HG03432 (cell line): ENCODE measurements around the gene USP19.

Experiments used
- ATAC-seq: cut with Tn5 transposase; IDR thresholded peaks from one replicate; pipeline ENCODE4 v1.9.1; 2021; ENCODE audit warnings: mild to moderate bottlenecking, moderate library complexity; ENCODE audit not compliant: unreplicated experiment

Gene USP19

DNA sequence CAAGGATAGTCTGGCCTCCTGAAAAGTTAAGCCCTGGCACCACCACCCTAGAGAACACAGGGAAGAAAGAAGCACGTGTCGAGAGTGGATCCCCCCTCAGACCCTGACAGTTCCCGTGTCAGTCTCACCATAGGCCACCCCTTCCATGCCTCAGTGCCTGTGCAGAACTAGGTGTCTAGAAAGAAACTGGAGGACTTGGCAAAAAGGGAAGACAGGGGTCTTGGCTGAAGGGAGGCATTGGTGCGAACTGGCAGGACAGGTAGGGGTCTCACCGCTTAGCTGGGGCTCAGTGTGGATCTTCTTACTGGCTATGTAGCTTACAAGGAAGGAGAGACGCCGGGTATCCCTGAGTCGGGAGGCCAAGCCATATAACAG lies 16.6 kb downstream of the USP19 start:
- ATAC-seq: no peak

DNA sequence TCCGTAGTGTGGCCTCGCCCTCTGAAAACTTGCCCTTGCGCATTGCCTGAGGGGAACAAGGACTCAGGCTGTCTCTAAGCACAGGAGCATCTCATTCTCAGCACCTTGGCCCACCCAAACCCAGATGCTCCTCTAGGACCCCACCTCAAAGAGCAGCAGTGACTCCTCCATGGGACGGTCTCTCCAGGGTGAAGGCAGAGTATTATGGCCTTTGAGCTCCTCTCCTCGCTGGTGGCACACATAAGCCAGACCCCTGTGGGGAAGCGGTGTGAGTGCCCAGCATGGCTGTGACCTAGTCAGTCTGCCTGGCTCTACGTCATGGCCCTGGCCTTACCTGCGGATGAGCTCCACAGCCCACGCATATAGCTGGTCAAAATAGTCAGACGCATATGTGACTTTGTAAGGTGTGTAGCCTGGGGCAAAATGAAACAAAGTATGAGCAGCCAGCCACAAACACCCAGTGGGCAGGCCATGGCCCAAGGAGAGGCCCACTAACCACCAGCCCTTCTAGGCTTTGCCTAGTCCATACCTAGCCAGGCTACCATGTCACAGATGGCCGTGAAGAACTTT lies 20.5 kb downstream of the USP19 start:
- ATAC-seq: no peak

DNA sequence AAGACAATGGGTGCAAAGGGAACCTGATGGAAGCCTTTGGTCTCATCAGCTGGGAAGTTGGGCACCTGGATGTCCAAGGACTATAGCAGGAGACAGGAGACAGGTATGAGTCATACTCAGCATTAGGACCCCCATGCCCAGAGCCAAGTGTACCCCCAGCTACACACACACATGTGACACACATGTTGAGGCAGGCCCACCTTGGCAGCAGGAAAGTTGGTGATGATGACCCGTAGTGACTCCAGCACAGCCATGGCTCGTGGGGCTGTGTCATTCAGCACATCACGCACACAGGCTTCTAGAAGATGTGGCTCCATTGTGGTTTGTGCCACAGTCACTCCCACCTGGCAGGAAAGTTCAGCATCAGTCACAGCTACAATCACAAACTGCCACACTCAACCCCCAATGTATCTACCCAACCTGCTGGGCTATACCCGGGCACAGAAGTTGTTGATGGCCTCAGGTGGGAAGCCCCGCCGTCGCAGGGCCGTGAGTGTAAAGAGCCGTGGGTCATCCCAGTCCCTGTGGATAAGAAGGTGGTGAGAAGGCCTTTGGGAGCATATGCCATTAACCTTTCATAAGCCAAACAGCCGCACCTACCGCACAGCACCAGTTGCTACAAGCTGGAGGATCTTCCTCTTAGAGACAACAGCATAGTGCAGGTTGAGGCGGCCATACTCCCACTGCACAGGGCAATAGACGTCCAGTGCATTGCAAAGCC lies 21.6 kb downstream of the USP19 start:
- no peak for ATAC-seq

GRCh38 chr3:49098429-49098828 lies 22.2 kb downstream of the USP19 start:
- no peak for ATAC-seq

- ATAC-seq: peak; percentile 83
Observed at GRCh38 chr3:49093853-49094767, 26.5 kb downstream of the USP19 start, which contains the start of gene QRICH1. TSS of gene QRICH1 (minus strand) at chr3:49094071. CDS start at chr3:49077017, 17,054 bp downstream.

DNA sequence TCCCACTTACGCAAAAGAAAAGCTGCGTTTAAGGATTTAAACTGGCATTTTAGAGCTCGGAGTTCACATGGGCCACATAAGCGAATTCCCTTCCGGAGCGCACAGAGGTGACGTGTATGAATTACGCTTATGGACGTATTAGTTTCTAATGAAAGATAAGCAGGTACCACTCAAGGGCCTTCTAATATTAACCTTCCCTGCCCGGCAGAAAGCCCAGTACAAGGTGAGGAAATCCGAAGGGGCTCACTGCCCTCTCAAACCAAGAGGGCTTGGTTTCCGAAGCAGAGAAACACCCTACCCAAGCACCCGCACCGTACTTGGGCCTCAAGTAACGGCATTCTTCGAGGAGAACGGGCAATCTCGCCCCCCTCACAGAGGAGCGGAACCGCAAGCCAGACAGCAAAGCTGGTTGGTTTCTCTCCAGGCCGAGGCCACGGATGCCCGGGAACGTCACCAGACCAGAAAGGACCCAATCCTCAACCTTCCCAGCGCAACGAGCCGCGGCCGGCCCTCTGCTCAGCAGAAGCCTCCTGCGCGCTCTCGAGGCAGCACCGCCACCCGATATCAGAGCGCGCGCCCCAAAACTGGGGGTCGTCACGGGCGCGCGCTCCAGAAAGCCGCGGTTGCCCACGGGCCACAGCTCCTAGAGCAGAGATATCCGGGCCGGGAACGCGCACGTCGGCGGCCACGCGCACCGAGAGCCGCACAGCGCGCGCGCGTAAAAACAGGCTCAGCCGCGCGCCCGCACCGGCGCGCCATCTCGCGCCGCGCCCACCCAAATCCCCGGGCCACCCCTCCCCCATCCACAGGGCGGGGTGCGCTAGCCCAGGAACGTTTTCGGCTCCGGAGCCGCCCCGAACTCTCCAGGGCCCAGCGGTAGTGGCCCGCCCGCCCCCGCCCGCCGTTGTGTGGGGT lies 27.4 kb downstream of the USP19 start:
- peak; percentile 49 for ATAC-seq

GRCh38 chr3:49081429-49081828 lies 39.2 kb downstream of the USP19 start:
- ATAC-seq: no peak

- ATAC-seq: no peak
Observed at GRCh38 chr3:49079270-49079669, 41.4 kb downstream of the USP19 start.

GRCh38 chr3:49076646-49077045 lies 44.0 kb downstream of the USP19 start:
- no peak for ATAC-seq

- ATAC-seq: no peak
Observed at GRCh38 chr3:49076116-49076515, 44.5 kb downstream of the USP19 start.
